Keratinocyte (primary cell): Measurements from ENCODE around the gene SCARF2. TPM values are rescaled to one million over a fixed set of nuclear protein-coding genes. Genes with fewer than 3 reads are reported as not detected.

Source experiments
- DNase-seq: peaks from one replicate; pipeline ENCODE4 v3.0.0-alpha.2; 2011; ENCODE audit warnings: low read depth, missing footprints, low spot score
- FAIRE-seq: peaks from 2 replicates; lab custom pipeline; 2011; peaks lifted over from hg19 to GRCh38; lab: Jason Lieb, UNC
- H2AFZ ChIP-seq: 2 replicates; pipeline ENCODE4 v1.6.0; 2012; ENCODE audit warnings: low read length, control low read depth, inconsistent platforms; ENCODE audit not compliant: control insufficient read depth
- H3K27ac ChIP-seq: 2 replicates; pipeline ENCODE4 v1.5.1; 2011; ENCODE audit warnings: low read length; ENCODE audit not compliant: control insufficient read depth, insufficient read depth
- H3K27me3 ChIP-seq: 3 replicates; pipeline ENCODE4 v1.6.0; 2011; ENCODE audit warnings: low read length; ENCODE audit not compliant: control insufficient read depth, insufficient read depth; ENCODE audit errors: extremely low read depth
- H3K36me3 ChIP-seq, 2 experiments: 2 replicates in 1 of 2; 3 replicates in 1 of 2; pipeline ENCODE4 v1.5.1; 2011; ENCODE audit warnings: low read length in 2 of 2, mild to moderate bottlenecking in 1 of 2; ENCODE audit not compliant: control insufficient read depth in 2 of 2, insufficient read depth in 2 of 2; ENCODE audit errors: extremely low read depth in 1 of 2
- H3K4me1 ChIP-seq: 3 replicates; pipeline ENCODE4 v1.5.1; 2011; ENCODE audit warnings: low read length; ENCODE audit not compliant: control insufficient read depth, insufficient read depth; ENCODE audit errors: extremely low read depth
- H3K4me2 ChIP-seq: 3 replicates; pipeline ENCODE4 v1.6.0; 2011; ENCODE audit warnings: low read depth, low read length; ENCODE audit not compliant: control insufficient read depth, insufficient read depth; ENCODE audit errors: extremely low read depth
- H3K4me3 ChIP-seq, 3 experiments: fragments of 200-600 bp in 1 of 3; sonication (generic) in 1 of 3; 2 replicates in 2 of 3; 3 replicates in 1 of 3; pipeline ENCODE4 v1.5.1; 2011 to 2016; ENCODE audit warnings: low read length in 3 of 3, mild to moderate bottlenecking in 3 of 3, control low read depth in 2 of 3, inconsistent platforms in 1 of 3, low read depth in 1 of 3, mixed read lengths in 1 of 3, mixed run types in 1 of 3, moderate library complexity in 1 of 3; ENCODE audit not compliant: control insufficient read depth in 2 of 3, insufficient read depth in 2 of 3; ENCODE audit errors: extremely low read depth in 1 of 3
- H3K79me2 ChIP-seq: 2 replicates; pipeline ENCODE4 v1.6.0; 2012; ENCODE audit warnings: low read length; ENCODE audit not compliant: control insufficient read depth, insufficient read depth
- H3K9ac ChIP-seq: 3 replicates; pipeline ENCODE4 v1.6.0; 2011; ENCODE audit warnings: low read length; ENCODE audit not compliant: control insufficient read depth, insufficient read depth; ENCODE audit errors: extremely low read depth
- H3K9me1 ChIP-seq: 3 replicates; pipeline ENCODE4 v1.6.0; 2011; ENCODE audit warnings: low read length; ENCODE audit not compliant: control insufficient read depth, insufficient read depth; ENCODE audit errors: extremely low read depth
- H3K9me3 ChIP-seq: 2 replicates; pipeline ENCODE4 v1.5.1; 2012; ENCODE audit warnings: low read depth, low read length; ENCODE audit not compliant: control insufficient read depth
- H4K20me1 ChIP-seq: 3 replicates; pipeline ENCODE4 v1.6.0; 2011; ENCODE audit warnings: low read length; ENCODE audit not compliant: control insufficient read depth, insufficient read depth; ENCODE audit errors: extremely low read depth
- CTCF ChIP-seq, 3 experiments: IDR thresholded peaks in 1 of 3; conservative IDR thresholded peaks in 1 of 3; optimal IDR thresholded peaks in 1 of 3; 2 replicates in 2 of 3; 3 replicates in 1 of 3; pipeline versions ENCODE3 to v1.5.1; 2011; ENCODE audit warnings: low read length in 3 of 3, mild to moderate bottlenecking in 3 of 3, moderate library complexity in 2 of 3, control low read depth in 1 of 3, inconsistent platforms in 1 of 3; ENCODE audit not compliant: insufficient read depth in 2 of 3; ENCODE audit errors: extremely low read depth in 1 of 3
- EZH2 ChIP-seq: IDR thresholded peaks from one replicate; pipeline ENCODE4 v1.6.1; 2012; ENCODE audit warnings: inconsistent platforms, mild to moderate bottlenecking, low read length, moderate library complexity
- dilution Hi-C: fragments of 300-500 bp; cut with MboI; formaldehyde crosslinking; loops from one replicate; pipeline ENCODE4 v1.7.0; 2020; ENCODE audit warnings: low sequenced_read_pairs; ENCODE audit not compliant: extremely low pct_ligation_motif_present
- polyA plus RNA-seq, 5 experiments: library from polyadenylated mRNA; depleted of rRNA in 3 of 5; stranded (reverse) in 3 of 5; stranded (forward) in 1 of 5; unstranded in 1 of 5; fragments of >200 nt; gene quantifications; 1 replicate in 1 of 5; 2 replicates in 3 of 5; 3 replicates in 1 of 5; pipeline versions ENCODE4 v1.2.1 to v1.2.3, GENCODE V29; 2011 to 2012; ENCODE audit warnings: missing spikeins in 2 of 5, low read depth in 1 of 5, low replicate concordance in 1 of 5

SCARF2 gene
- polyA plus RNA-seq, 1 donor (not counting 4 experiments of a cell fraction or from before 2014, with no cell fraction given): 0.05 TPM

- dilution Hi-C loops: no loop called here
- FAIRE-seq: no peak
Measured at GRCh38 chr22:20414450-20414849, 23.2 kb downstream of the SCARF2 start.

GRCh38 chr22:20414059-20414440 lies 23.6 kb downstream of the SCARF2 start:
- Histone ChIP-seq H3K4me2 (no peak overlapping the region), H3K9ac (no peak overlapping the region), H3K4me3 (no peak overlapping the region), H3K9me3 (no peaks in the 10 kb centered on the region), H3K27me3 (no peaks in the 10 kb centered on the region), H3K27ac (no peak overlapping the region), H3K36me3 (no peaks in the 10 kb centered on the region), H3K9me1 (no peaks in the 10 kb centered on the region), H3K79me2 (no peaks in the 10 kb centered on the region), H2AFZ (no peak overlapping the region), H3K4me1 (no peaks in the 10 kb centered on the region), H4K20me1 (no peaks in the 10 kb centered on the region)
- TF ChIP-seq EZH2 (no peak), CTCF (optimal IDR thresholded peaks at IDR 0.05 in 1 of 3, IDR thresholded peaks at IDR 0.05 in 1 of 3, conservative IDR thresholded peaks at IDR 0.05 in 1 of 3; ENCODE audit: extremely low read depth in 1 of 3, insufficient read depth in 2 of 3, low read length in 3 of 3) (no peak)
- dilution Hi-C loops: no loop called here
- DNase-seq: no peak
- FAIRE-seq: no peak

More at GRCh38 chr22:20414450-20414849, 23.2 kb downstream of the SCARF2 start:
- H3K9me1 ChIP-seq: no peaks in the 10 kb centered on the region
- no peak overlapping the region for H2AFZ ChIP-seq
- no peak overlapping the region for H3K4me3 ChIP-seq
- no peak for DNase-seq
- H3K27ac ChIP-seq: no peak overlapping the region
- TF ChIP-seq CTCF (optimal IDR thresholded peaks at IDR 0.05 in 1 of 3, IDR thresholded peaks at IDR 0.05 in 1 of 3, conservative IDR thresholded peaks at IDR 0.05 in 1 of 3; ENCODE audit: extremely low read depth in 1 of 3, insufficient read depth in 2 of 3, low read length in 3 of 3) (no peak), EZH2 (no peak)
- H4K20me1 ChIP-seq: no peaks in the 10 kb centered on the region
- no peak overlapping the region for H3K9ac ChIP-seq
- H3K79me2 ChIP-seq: no peaks in the 10 kb centered on the region
- no peaks in the 10 kb centered on the region for H3K36me3 ChIP-seq
- H3K9me3 ChIP-seq: no peaks in the 10 kb centered on the region
- H3K27me3 ChIP-seq: no peaks in the 10 kb centered on the region
- no peak overlapping the region for H3K4me2 ChIP-seq
- no peaks in the 10 kb centered on the region for H3K4me1 ChIP-seq
